ENCODE data around the gene OBSCN.
A peak's percentile ranks its signal among the peaks of the same experiment; 100 is the strongest.
"Not testable (repeated sequence)": the region's sequence is repeated elsewhere in the genome, so short reads cannot be mapped to it uniquely, and the experiment has no call there.

Gene OBSCN

DNA sequence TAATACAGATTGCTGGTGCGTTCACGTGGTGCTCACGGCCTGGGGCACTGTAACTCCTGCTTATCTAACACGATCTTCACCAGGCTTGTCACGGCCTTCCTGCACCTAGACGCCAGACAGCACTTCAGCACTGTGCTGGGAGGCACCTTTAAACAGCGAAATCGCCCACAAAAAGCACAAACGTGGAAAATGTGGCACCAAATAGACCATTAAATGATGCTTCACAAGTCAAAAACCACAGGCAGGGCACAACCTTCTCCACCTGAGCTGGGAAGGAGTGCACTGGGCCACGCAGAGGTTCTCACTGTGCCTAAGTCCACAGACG is 22.2 kb upstream of the OBSCN start:
- no peak for DNase-seq (ENCODE audit: low read depth, low spot score)

- not testable (repeated sequence) for DNase-seq (ENCODE audit: low read depth, low spot score)
Observed at GRCh38 chr1:228188249-228188648, 19.6 kb upstream of the OBSCN start.

GRCh38 chr1:228190182-228190581 is 17.7 kb upstream of the OBSCN start:
- no peak for DNase-seq (ENCODE audit: low read depth, low spot score)

- no peak for DNase-seq (ENCODE audit: low read depth, low spot score)
Observed at GRCh38 chr1:228190778-228191177, 17.1 kb upstream of the OBSCN start.

- DNase-seq (ENCODE audit: low read depth, low spot score): no peak
Observed at GRCh38 chr1:228194436-228194835, 13.4 kb upstream of the OBSCN start.

DNA sequence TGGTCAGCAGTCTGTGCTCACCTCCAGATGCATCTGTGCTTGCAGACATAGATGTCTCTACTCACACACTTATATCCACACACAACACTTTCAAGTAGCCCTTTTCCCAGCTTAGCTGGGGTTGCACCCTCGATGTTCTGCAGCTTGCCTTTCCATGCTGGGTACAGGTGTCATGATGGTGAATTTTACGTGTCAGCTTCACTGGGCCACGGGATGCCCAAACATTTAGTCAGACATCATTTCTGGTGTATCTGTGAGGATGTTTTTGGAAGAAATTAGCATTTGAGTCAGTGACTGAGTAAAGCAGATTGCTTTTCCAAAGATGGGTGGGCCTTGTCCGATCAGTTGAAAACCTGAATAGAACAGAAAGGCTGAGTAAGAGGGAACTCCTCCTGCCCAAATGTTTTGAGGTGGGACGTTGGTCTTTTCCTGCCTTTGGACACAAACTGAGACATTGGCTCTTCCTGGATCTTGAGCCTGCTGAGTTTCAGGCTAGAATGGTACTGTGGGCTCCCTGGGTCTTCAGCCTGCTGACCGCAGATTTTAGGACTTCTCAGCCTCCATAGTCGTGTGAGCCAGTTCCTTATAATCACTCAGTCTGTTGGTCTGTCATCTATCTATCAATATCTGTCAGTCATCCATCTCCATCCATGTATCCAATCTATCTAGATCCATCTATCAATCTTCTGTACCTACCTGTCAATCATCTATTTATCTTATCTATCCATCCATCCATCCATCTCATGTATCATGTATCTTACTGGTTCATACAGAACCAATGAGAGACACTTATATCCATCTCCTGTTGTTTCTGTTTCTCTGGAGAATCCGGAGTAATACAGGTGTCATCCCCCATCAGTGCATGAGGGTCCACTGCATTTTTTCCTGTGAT is 12.7 kb upstream of the OBSCN start:
- DNase-seq (ENCODE audit: low read depth, low spot score): no peak

- DNase-seq (ENCODE audit: low read depth, low spot score): no peak
Observed at GRCh38 chr1:228197555-228198147, 10.2 kb upstream of the OBSCN start.

DNA sequence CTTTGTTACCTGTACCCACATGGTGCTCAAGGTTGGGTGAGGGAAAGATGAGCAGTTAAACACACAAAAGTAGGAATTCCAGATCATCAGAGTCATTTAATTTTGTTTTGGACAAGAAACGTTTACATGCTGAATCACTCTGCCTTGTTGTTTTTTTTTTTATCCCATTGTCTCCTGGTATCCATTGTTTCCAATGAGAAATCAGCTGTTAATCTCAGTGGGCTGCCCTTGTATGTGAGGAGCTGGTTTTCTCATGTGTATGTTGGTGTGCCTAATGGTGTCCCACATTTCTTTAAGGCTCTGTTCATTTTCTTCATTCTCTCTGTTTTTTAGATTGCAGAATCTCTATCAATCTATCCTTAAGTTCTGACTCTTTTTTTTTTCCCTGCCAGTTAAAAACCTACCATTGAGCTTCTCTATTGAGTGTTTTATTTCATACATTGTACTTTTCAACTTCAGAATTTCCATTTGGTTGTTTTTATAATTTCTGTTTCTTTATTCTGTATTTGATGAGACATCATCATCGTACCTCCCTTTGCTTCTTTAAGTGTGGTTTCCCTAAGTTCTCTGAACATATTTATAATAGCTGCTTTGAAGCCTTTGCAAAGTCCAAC is 8.8 kb upstream of the OBSCN start:
- DNase-seq (ENCODE audit: low read depth, low spot score): no peak

GRCh38 chr1:228204958-228205357 is 2.9 kb upstream of the OBSCN start:
- no peak for DNase-seq (ENCODE audit: low read depth, low spot score)

DNA sequence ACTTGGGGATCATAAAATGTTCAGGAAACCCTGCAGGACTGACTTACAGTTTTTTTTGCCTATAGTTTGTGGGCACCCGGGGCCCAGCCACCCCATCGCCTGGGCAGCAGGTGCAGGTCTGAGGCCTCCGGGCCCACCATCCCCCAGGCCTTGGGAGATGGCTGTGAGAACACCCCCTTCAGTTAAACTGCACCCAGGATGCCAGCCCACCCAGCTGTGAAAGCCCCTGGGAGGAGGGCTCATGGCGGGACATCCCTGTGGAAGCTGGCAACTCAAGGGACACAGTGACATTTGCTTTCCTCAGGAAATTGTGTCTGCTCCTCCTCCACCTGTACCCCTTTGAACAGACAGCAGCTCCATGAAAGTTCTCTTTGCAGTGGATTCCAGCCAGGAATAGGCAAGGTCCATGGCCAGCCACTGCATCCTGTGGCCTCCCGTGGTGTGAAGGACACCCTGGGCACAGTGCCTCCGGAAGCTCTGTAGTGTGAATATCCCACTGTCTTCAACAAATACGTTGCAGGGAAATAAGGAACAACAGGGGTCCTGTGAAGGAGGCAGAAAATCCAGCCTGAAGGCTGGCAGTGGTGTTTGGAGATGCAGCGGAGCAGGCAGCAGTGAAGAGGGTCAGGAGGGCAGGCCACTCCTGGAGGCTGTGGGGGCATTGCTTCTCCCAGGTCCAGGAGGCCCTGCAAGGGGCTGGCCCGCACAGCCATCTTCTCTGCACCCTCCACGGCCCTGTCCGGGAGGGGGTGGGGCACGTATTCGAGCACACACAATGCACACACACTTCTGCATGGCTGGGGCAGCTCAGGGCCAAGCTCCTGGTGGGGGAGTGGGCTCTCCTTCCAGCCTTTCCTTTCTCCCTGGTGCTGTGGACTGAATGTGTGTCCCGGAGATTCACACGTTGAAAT is 2.1 kb upstream of the OBSCN start:
- no peak for DNase-seq (ENCODE audit: low read depth, low spot score)

- DNase-seq (ENCODE audit: low read depth, low spot score): no peak
Observed at GRCh38 chr1:228206582-228207351, 1.1 kb upstream of the OBSCN start.

DNA sequence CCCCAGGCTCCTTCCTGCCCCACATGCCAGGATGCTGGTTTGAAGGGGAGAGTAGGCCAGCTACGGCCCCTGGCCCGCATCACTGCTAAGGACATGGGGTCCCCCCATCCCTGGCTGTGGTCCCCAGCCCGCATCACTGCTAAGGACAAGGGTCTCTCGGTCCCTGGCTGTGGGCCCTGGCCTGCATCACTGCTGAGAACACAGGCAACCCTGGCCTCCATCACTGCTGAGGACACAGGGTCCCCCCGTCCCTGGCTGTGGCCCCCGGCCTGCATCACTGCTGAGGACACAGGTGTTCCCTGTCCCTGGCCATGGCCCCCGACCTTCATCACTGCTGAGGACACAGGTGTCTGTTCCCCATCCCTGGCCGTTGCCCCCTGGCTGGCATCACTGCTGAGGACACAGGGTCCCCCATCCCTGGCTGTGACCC is 448 bp upstream of the OBSCN start:
- no peak for DNase-seq (ENCODE audit: low read depth, low spot score)

DNA sequence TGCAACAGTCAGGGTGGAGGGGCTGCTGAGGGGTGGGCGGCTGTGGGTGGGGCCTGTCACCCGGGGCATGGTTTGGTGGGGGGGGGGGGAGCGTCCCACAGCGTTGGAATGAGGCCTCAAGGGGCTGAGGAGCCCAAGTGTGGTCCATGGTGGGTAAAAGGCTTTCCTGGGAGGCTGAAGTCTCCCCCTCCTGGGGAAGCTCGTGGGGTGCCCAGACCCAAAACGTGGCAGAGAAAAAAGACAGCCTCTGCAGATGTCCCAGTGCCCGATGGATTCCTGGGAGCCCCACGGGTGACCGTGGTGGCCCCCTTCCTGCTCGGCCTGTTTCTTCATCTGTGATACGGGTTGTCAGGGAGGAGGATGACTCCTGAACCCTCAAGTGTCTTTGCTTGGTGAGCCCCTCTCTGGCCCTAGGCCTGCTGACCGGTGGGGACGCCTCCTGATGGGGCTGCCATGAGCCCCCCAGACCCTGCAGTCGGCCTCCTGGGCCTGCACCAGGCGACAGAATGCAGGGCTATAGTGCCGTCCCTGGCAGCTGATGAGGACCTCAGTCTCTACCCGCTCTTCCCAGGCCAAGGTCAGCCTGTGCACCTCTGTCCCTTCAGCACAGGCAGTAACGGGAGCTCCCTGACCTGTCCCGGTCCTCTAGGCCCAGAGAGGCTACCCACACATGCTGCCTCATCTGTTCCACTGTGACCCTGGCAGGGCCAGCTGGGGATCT is 1.1 kb downstream of the OBSCN start:
- DNase-seq (ENCODE audit: low read depth, low spot score): no peak

GRCh38 chr1:228209657-228210056 is 1.8 kb downstream of the OBSCN start:
- DNase-seq (ENCODE audit: low read depth, low spot score): no peak

GRCh38 chr1:228210076-228210651 is 2.3 kb downstream of the OBSCN start:
- no peak for DNase-seq (ENCODE audit: low read depth, low spot score)

DNA sequence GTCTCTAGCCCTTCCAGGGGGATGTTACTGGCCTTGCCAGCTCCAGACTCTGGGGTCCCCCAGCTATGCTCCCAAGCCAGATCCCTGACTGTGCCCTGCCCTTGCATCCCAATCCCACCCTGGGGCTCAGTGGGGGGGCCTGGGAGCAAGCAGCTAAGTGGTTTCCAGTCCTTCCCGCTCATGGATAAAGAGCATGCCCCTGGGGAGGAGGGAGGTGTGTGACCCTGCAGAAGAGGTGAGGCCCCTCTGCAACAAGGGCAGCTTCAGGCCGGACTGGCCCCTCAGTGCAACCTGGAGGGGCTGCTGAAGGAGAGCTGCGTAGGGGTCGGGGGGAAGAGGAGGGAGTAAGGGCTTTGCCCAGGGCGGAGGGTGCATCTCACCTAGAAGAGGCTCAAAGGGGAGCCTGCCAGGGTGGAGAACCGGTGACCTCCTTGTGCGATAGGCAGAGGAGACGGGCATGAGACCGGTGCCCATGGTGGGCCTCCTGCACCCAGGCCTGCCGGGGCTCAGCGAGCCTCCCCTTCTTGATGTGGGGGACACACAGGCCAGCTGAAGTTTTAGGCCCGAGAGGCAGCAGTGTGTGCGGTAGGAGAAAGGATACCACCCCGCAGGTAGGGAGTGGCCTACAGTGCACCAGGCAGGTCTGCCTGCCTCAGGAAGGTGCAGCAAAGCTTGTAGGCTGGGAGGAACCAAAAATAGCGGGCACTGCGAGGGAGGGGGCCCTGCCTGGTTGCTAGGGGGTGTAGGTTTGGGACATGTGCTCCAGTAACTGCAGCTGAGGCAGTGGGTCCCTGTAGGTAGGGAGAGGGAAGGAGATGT is 3.1 kb downstream of the OBSCN start:
- no peak for DNase-seq (ENCODE audit: low read depth, low spot score)

DNA sequence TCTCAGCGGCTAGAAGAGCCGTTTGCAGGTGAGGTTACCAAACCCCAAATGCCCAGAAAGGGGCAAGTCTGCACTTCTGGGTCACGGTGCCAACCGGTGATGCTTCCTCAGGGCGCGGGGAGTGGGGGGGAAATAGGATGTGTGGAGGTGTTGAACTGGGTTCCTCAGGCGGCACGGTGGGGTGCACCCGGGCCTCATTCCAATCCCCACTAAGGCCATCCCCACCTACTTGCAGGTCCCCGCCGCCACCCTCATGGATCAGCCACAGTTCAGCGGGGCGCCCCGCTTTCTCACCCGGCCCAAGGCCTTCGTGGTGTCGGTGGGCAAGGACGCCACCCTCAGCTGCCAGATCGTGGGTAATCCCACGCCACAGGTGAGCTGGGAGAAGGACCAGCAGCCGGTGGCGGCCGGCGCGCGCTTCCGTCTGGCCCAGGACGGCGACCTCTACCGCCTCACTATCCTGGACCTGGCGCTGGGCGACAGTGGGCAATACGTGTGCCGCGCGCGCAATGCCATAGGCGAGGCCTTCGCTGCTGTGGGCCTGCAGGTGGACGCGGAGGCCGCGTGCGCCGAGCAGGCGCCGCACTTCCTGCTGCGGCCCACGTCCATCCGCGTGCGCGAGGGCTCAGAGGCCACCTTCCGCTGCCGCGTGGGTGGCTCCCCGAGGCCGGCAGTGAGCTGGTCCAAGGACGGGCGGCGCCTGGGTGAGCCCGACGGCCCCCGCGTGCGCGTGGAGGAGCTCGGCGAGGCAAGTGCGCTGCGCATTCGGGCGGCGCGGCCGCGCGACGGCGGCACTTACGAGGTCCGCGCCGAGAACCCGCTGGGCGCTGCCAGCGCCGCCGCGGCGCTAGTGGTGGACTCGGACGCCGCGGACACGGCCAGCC is 3.9 kb downstream of the OBSCN start:
- no peak for DNase-seq (ENCODE audit: low read depth, low spot score)

GRCh38 chr1:228212415-228212965 is 4.6 kb downstream of the OBSCN start:
- peak; percentile 9 for DNase-seq (ENCODE audit: low read depth, low spot score)

Data from iPS DF 19.7 (cell line).